Lung (tissue), 12 donors: ENCODE measurements around the gene SLC22A8. TPM values are rescaled to one million over a fixed set of nuclear protein-coding genes. Genes with fewer than 3 reads are reported as not detected.

Experiments used
- ATAC-seq: fragments of 200-7000 bp; cut with Tn5 transposase; one replicate; pipeline ENCODE4 v1.9.1; 2020; ENCODE audit warnings: moderate number of reproducible peaks; ENCODE audit not compliant: insufficient read depth, low FRiP score
- DNase-seq, 3 donors: peaks; one replicate each; pipeline ENCODE4 v3.0.0-alpha.2; 2013 to 2017
- H3K27ac ChIP-seq, 2 donors: one replicate each; pipeline ENCODE4 v1.5.1; 2013; ENCODE audit warnings: mild to moderate bottlenecking in 2 of 2, moderate library complexity in 2 of 2, control low read depth in 1 of 2, inconsistent platforms in 1 of 2, low read depth in 1 of 2, low read length in 1 of 2
- H3K27me3 ChIP-seq, 3 donors: one replicate each; pipeline ENCODE4 v1.5.1; 2013; ENCODE audit warnings: low read length in 2 of 3; ENCODE audit not compliant: control insufficient read depth in 3 of 3, insufficient read depth in 3 of 3
- H3K36me3 ChIP-seq, 4 donors: one replicate each; pipeline ENCODE4 v1.5.1; 2013; ENCODE audit warnings: low read length in 4 of 4, mild to moderate bottlenecking in 1 of 4, moderate library complexity in 1 of 4; ENCODE audit not compliant: control insufficient read depth in 4 of 4, insufficient read depth in 4 of 4
- H3K4me1 ChIP-seq, 5 donors: one replicate each; pipeline ENCODE4 v1.5.1; 2013; ENCODE audit warnings: low read length in 5 of 5, mild to moderate bottlenecking in 2 of 5, moderate library complexity in 1 of 5; ENCODE audit not compliant: control insufficient read depth in 5 of 5, insufficient read depth in 5 of 5
- H3K4me3 ChIP-seq: one replicate; pipeline ENCODE4 v1.5.1; 2013; ENCODE audit warnings: mild to moderate bottlenecking, control low read depth, moderate library complexity
- H3K9ac ChIP-seq, 2 donors: one replicate each; pipeline ENCODE4 v1.5.1; 2013; ENCODE audit warnings: low read length in 2 of 2, control low read depth in 1 of 2; ENCODE audit not compliant: insufficient read depth in 1 of 2
- H3K9me3 ChIP-seq, 4 donors: one replicate each; pipeline ENCODE4 v1.5.1; 2013; ENCODE audit warnings: low read length in 3 of 4, mild to moderate bottlenecking in 1 of 4, moderate library complexity in 1 of 4; ENCODE audit not compliant: control insufficient read depth in 4 of 4, insufficient read depth in 3 of 4
- CTCF ChIP-seq: IDR thresholded peaks from 2 replicates; pipeline ENCODE4 v1.5.1; 2012; ENCODE audit warnings: mild to moderate bottlenecking; ENCODE audit errors: control extremely low read depth, extremely low read depth
- WGBS, 2 donors: extraction: QIAGEN DNeasy Blood & Tissue Kit; methylation state at CpG; one replicate each; pipeline ENCODE4 v1.1.7; 2013; 5-methylcytosine and 5-hydroxymethylcytosine counted together
- polyA plus RNA-seq, 2 donors: library from polyadenylated mRNA; stranded (reverse); fragments of 200-250 nt; gene quantifications; one replicate each; pipeline ENCODE4 v1.2.1, GENCODE V29; 2013
- total RNA-seq, 2 donors: library from RNA; depleted of rRNA in 1 of 2; stranded (reverse); fragments of >200 nt in 1 of 2; gene quantifications; one replicate each; pipeline ENCODE4 v1.2.1, GENCODE V29; 2014 to 2021
- donor health status: control.
- donor health status: control.
- donor health status: Bipolar disorder and iron deficiency.
- donor health status: healthy.
- donor health status: DM: yes; HTN: yes; CAD: no.

The SLC22A8 gene
- total and polyA plus RNA-seq, 4 donors = not detected

GRCh38 chr11:63010934-63011439 is 4.7 kb downstream of the SLC22A8 start:
- Histone ChIP-seq H3K36me3 (no peaks in the 10 kb centered on the region), H3K4me3 (no peak overlapping the region), H3K9me3 (peaks cover 0 to 2% (median 0%) of the 10 kb centered on the region in 4 donors), H3K9ac (no peak overlapping the region), H3K27me3 (no peaks in the 10 kb centered on the region), H3K4me1 (peaks cover 0 to 5% (median 0%) of the 10 kb centered on the region in 5 donors), H3K27ac (no peak overlapping the region)
- TF ChIP-seq CTCF = no peak
- ATAC-seq (no peak), DNase-seq (no peak)
- 83 to 84% methylated on average over 5 of the region's 5 CpGs for WGBS, 2 donors

- Histone ChIP-seq H3K9me3 (no peaks in the 10 kb centered on the region), H3K36me3 (no peaks in the 10 kb centered on the region), H3K27ac (no peak overlapping the region), H3K27me3 (no peaks in the 10 kb centered on the region), H3K9ac (no peak overlapping the region), H3K4me1 (no peaks in the 10 kb centered on the region), H3K4me3 (no peak overlapping the region)
- no peak for TF ChIP-seq CTCF
- ATAC-seq (no peak), DNase-seq (no peak)
- WGBS, 2 donors = 91 to 96% methylated on average over 5 of the region's 5 CpGs
These were observed 7.7 kb downstream of the SLC22A8 start for GRCh38 chr11:63007920-63008319.

- H3K9me3 ChIP-seq = no peaks in the 10 kb centered on the region
- H3K9ac ChIP-seq = no peak overlapping the region
- no peaks in the 10 kb centered on the region for H3K27me3 ChIP-seq
- no peaks in the 10 kb centered on the region for H3K4me1 ChIP-seq
- H3K36me3 ChIP-seq = no peaks in the 10 kb centered on the region
- H3K4me3 ChIP-seq = no peak overlapping the region
- DNase-seq = no peak
- no peak for ATAC-seq
- no peak overlapping the region for H3K27ac ChIP-seq
- WGBS, 2 donors = 78 to 83% methylated on average over 9 of the region's 9 CpGs
- no peak for TF ChIP-seq CTCF
These were observed 14.2 kb downstream of the SLC22A8 start for GRCh38 chr11:63001456-63001855.

- no peaks in the 10 kb centered on the region for H3K9me3 ChIP-seq
- no peak overlapping the region for H3K4me3 ChIP-seq
- no peak for TF ChIP-seq CTCF
- no peak overlapping the region for H3K9ac ChIP-seq
- DNase-seq = no peak
- no peak overlapping the region for H3K27ac ChIP-seq
- H3K4me1 ChIP-seq = no peaks in the 10 kb centered on the region
- no peak for ATAC-seq
- no peaks in the 10 kb centered on the region for H3K27me3 ChIP-seq
- WGBS, 2 donors = 32 to 51% methylated on average over 7 of the region's 7 CpGs
- H3K36me3 ChIP-seq = no peaks in the 10 kb centered on the region
These were observed 16.0 kb downstream of the SLC22A8 start for GRCh38 chr11:62999649-63000048.
